Measurements from ENCODE around the gene PLEKHA5.
A peak's percentile ranks its signal among the peaks of the same experiment; 100 is the strongest.

PLEKHA5 gene

GRCh38 chr12:19234981-19235871 lies 105.7 kb downstream of the PLEKHA5 start:
- no peak for DNase-seq

DNA sequence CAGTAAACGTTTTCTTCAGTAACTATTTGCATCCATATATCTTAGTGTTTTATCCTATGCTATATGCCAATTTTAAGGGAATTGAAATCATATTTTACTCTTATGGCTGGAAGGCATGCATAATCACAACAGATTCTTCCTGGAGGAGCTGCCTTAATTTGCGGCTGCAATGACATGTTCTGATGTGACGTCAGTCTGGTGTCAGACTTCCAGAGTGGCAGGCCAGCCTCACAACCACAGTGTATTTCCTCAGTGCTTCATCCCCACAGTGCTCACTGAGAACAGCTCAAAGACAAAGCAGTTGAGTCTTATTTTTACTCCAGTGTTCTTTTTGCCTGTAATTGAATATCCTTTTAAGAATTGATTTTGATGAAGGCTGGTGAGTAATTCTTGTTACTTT lies 107.1 kb downstream of the PLEKHA5 start:
- no peak for DNase-seq

DNA sequence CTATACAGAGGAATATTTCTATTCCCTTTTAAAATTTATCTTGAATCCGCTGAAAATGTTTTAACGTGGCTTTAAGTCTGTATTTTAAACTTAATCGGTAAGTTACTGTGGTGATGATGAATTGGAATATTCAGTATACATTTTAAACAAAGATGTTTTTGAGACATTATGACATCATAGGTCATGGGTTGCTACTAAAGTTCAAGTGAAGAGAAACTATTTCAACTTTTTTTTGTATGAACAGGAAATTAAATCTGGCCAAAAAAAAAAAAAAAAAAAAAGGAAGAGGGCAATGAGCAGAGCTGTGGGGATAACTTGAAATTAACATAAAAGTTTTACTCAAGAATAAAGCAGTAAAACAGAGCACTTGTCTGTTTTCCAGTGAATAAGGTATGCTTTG lies 109.0 kb downstream of the PLEKHA5 start:
- no peak for DNase-seq

GRCh38 chr12:19239102-19239501 lies 109.6 kb downstream of the PLEKHA5 start:
- DNase-seq = no peak

DNA sequence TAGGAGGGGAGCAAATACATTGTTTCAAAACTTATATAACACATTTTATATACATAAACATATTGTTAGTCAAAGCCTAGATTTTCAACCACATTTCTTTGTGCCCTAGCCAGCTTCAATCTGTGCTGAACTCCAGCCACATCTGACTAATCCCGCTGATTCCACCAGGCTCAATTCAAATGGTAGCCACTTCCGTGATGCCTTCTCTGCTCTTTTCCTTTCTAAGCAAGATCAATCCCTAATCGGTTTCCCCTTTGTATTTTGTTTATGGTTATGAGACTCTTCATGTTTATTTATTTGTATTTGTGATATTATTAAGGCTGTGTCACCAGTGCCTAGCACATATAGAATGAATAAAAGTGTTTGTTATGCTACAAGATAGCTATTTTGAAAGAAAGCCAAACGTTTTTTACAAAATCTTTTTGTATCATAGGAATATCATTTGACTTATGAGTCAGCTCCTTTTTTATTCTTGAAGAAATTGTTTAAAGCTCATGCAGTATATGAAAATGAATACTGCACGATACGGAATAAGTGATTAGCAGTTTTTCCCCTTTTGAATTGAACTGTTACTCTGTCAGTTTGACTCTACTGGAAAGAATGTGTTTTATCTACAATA lies 110.2 kb downstream of the PLEKHA5 start:
- no peak for DNase-seq

GRCh38 chr12:19242581-19242980 lies 113.0 kb downstream of the PLEKHA5 start:
- no peak for DNase-seq

DNA sequence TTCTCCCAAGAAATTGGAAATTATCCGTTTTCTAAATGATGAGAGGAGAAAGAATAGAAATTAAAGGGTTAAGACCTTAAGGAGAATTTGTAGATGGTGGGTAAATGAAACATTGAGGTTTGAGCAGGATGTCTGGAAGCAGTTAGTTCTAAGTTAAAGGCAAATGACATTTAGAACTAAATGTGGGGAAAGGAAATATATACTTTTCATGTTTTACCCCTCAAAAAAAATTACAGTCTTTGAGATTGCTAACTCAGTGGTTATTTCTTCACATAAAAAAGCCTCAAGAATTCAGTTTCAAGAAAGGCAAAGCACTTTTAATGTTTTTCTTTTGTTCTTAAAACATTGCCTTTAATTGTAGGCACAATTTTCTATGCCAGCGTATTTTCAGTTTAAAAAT lies 114.0 kb downstream of the PLEKHA5 start:
- no peak for DNase-seq

GRCh38 chr12:19244312-19244711 lies 114.8 kb downstream of the PLEKHA5 start:
- no peak for DNase-seq

DNA sequence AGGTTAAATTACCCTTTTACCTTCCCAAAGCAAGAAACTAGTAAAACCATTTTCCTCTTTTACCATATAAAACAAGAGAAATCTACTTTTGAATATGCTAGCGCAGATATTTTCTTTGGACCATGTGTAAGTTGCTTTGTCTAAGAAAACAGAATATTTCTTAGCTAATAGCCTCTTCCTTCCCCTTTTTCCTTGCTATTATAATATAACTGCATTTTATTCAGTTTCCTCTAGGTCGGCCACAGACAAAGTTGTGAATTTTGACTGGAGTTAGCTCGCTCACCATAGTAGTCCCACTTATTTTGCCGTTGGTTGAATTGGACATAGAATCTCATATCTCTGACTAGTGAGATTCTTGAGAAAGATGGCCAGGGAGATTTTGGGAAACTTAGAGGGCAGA lies 115.6 kb downstream of the PLEKHA5 start:
- DNase-seq = no peak

DNA sequence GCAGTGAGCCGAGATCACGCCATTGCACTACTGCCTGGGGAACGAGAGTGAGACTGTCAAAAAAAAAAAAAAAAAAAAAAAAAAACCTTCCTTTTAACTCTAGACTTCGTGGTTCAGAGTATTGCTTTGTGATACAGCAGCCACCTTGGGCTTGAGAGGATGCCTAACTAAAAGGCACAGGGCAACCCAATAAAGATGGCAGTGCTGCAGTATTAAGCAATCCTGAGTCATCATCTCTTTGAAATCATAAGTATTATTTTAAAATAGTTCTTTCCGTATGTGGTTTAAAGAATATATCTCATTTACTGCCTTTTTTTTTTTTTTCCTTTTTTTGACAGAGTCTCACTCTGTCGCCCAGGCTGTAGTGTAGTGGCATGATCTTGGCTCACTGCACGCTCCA lies 116.1 kb downstream of the PLEKHA5 start:
- no peak for DNase-seq

GRCh38 chr12:19246933-19247332 lies 117.4 kb downstream of the PLEKHA5 start:
- DNase-seq = no peak

DNA sequence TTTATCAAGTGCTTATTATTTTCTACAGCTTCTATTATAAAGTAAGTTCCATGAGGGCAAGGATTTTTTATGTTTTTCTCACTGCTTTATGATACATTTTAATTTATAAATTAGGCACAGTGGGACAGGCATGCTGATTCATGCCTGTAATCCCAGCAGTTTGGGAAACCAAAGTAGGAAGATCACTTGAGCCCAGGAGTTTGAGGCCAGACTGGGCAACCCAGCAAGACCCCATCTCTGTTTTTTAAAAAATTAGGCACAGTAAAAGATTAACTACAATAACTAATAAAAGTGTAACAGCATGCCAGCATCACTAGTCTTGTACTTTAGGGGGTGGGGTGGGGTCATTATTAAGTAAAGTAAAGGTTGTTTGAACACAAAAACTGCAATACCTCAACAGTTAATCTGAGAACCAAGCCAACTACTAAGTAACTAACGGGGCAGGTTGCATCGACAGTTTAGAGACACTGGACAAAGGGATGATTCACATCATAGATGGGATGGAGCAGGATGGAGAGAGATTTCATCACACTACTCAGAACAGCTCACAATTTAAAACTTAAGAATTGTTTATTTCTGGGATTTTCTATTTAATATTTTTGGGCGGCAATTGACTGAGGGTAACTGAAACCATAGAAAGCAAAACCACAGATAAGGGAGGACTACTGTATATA lies 119.5 kb downstream of the PLEKHA5 start:
- DNase-seq = no peak

DNA sequence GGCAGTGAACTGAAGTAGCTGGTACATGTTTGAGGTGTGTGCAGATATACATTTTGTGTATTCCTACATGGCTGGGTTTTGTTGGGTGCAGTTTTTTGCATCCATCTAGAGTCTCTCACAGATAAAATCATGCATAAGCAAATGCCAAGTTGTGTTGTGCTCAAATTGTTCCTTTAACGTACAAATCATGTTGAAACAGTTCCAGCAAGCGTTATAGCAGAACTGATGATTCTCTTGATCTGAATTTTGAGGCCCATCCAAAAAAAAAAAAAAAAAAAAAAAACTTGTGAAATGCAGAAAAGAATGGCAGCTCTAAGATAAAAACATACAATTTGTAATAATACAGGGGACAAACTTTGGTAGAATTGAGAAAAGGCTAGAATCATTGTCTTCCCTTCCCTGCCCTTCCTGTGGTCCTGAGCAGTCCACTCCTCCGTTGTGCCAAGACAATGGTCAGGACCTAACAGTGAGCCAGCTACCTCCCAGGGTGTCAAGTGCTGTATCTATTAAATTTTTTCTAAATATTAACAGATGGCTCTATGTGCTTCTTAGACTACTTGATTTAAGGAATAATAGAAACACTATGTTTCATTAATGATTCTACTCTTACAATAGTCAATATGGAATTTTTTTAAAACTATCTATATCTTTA lies 122.1 kb downstream of the PLEKHA5 start:
- DNase-seq = no peak

DNA sequence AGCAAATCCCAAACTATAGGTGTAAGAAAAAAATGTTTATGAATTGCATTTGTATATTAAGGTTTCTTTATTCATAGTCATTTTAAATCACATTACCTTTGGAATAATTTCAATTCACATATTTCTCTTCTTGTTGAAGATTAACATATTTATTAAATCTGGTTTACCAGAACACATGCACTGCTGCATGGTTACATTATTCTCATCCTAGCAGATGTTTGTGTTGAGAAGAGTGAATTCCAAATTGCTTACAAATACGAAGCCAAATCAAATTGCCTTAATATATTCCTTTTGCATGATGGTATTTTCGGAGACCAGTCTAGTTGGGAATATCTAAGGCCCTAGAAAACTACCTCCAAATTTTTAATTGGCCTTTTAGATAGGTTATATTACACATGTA lies 130.6 kb downstream of the PLEKHA5 start:
- DNase-seq = no peak

DNA sequence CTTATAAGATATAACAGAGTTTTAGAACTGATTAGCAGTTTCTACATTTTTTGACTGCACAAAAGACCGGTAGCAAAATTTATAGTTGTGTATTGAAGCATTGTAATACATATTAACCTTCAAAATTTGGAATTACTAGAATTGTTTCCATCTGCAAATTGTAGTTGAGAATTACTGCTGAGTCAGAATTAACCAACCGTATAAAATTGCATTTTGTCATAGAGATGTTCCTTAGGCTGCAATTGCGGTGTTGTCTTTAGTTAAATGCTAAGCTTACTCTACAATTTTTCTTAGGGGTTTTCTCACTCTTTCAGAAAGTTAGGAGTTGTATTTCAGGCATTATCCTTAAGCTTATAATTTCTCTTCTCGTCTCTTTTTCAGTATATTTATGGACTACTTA lies 132.2 kb downstream of the PLEKHA5 start:
- DNase-seq = no peak

GRCh38 chr12:19263672-19264071 lies 134.1 kb downstream of the PLEKHA5 start:
- no peak for DNase-seq

- peak; percentile 20 for DNase-seq
Observed at GRCh38 chr12:19273482-19274330, 144.2 kb downstream of the PLEKHA5 start.

DNA sequence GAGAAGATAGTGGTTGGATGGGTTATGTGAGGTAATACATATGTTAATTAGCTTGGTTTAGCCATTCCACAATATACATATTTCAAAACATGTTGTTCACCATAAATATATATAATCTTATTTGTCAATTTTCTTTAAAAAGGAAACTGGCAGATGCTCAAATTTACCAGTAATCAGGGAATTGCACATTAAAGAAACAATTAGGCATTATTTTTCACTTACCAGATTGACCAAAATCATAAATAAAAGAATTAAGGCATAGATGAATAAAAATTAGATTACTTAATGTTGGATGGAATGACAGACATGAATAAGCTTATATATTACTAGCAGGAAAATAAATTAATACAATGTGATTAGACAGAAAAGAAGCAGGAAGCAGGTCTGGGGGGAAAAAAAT lies 147.2 kb downstream of the PLEKHA5 start:
- DNase-seq = no peak

GRCh38 chr12:19277711-19278110 lies 148.2 kb downstream of the PLEKHA5 start:
- no peak for DNase-seq

DNA sequence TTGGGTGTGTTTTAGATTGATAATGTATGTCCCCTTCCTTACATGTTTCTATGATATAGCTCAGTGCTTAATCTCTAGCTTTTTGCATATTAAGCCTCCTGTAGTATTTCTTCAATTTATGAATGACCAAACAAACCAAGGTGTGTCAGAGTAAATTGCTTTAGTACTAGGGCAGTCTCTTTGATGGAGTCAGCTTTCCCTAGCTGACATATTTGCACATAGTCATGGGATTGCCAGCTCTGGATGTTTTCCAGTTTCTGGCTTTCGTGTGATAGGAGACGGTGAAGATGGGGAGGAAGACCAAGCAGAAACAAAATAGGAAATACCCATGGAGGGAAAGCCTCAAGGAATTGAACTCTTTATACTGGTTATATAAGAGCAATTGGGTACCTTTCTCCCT lies 148.9 kb downstream of the PLEKHA5 start:
- no peak for DNase-seq

DNA sequence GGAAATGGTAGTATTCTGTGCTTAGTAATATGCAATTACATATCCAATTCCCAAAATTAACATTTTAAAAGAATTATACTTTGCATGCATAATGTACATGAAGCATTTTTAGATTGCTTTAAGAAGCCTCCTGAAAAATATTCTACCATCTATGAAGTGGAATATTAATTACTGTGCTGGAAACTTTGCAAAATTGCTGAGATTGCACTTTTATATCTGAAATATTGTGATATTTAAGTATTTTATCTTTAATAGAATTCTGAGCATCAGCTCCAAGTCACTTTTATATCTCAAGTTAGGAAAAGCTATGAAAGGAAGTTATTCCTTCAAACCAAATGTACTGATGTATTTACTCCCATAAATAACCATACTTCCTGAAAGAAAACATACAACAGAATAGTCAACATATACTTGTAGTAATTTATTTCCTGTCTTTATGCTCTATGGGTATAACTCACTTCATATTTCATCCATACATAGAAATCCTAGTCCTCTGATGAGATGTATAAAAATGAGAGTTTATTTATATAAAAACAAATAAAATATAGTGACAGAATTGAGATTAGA lies 152.7 kb downstream of the PLEKHA5 start:
- no peak for DNase-seq

- DNase-seq = no peak
Observed at GRCh38 chr12:19284658-19285057, 155.1 kb downstream of the PLEKHA5 start.

Data from activated CD4-positive, alpha-beta T cell treated with anti-CD3 and anti-CD28 coated beads, Interleukin-2, amount 50 U/mL, for 16 hours (primary cell).